HPDE6-E6E7 (cell line): ENCODE measurements around the gene TFB1M.
"Not testable (repeated sequence)": the region's sequence is repeated elsewhere in the genome, so short reads cannot be mapped to it uniquely, and the experiment has no call there.

ENCODE experiments used
- DNase-seq: peaks from one replicate; pipeline ENCODE4 v3.0.0; 2011; ENCODE audit warnings: missing footprints; ENCODE audit errors: extremely low spot score

TFB1M gene

GRCh38 chr6:155297669-155298068 is 16.6 kb downstream of the TFB1M start:
- no peak for DNase-seq

GRCh38 chr6:155292711-155293110 is 21.6 kb downstream of the TFB1M start:
- DNase-seq, result no peak

GRCh38 chr6:155291291-155291690 is 23.0 kb downstream of the TFB1M start:
- no peak for DNase-seq

- no peak for DNase-seq
Measured at GRCh38 chr6:155290491-155290890, 23.8 kb downstream of the TFB1M start.

- DNase-seq, result no peak
Measured at GRCh38 chr6:155287762-155288161, 26.5 kb downstream of the TFB1M start.

- no peak for DNase-seq
Measured at GRCh38 chr6:155284775-155285174, 29.5 kb downstream of the TFB1M start.

- no peak for DNase-seq
Measured at GRCh38 chr6:155278319-155279049, 35.8 kb downstream of the TFB1M start.

- no peak for DNase-seq
Measured at GRCh38 chr6:155276638-155277037, 37.6 kb downstream of the TFB1M start.

GRCh38 chr6:155275808-155276480 is 38.3 kb downstream of the TFB1M start:
- DNase-seq, result no peak

- DNase-seq, result peak; percentile 22
Measured at GRCh38 chr6:155274533-155274932, 39.8 kb downstream of the TFB1M start.

- no peak for DNase-seq
Measured at GRCh38 chr6:155274106-155274505, 40.2 kb downstream of the TFB1M start.

- DNase-seq, result no peak
Measured at GRCh38 chr6:155273431-155273830, 40.9 kb downstream of the TFB1M start.

GRCh38 chr6:155272353-155273232 is 41.7 kb downstream of the TFB1M start:
- no peak for DNase-seq

GRCh38 chr6:155271145-155271544 is 43.1 kb downstream of the TFB1M start:
- DNase-seq, result no peak

GRCh38 chr6:155270561-155271091 is 43.7 kb downstream of the TFB1M start:
- DNase-seq, result no peak

GRCh38 chr6:155269765-155270164 is 44.5 kb downstream of the TFB1M start:
- no peak for DNase-seq

- not testable (repeated sequence) for DNase-seq
Measured at GRCh38 chr6:155268088-155268867, 46.0 kb downstream of the TFB1M start.

- no peak for DNase-seq
Measured at GRCh38 chr6:155267411-155267810, 46.9 kb downstream of the TFB1M start.

- DNase-seq, result no peak
Measured at GRCh38 chr6:155265843-155266535, 48.3 kb downstream of the TFB1M start.

- DNase-seq, result no peak
Measured at GRCh38 chr6:155264693-155265320, 49.5 kb downstream of the TFB1M start.
